ENCODE measurements around the gene SLN.

DNA sequence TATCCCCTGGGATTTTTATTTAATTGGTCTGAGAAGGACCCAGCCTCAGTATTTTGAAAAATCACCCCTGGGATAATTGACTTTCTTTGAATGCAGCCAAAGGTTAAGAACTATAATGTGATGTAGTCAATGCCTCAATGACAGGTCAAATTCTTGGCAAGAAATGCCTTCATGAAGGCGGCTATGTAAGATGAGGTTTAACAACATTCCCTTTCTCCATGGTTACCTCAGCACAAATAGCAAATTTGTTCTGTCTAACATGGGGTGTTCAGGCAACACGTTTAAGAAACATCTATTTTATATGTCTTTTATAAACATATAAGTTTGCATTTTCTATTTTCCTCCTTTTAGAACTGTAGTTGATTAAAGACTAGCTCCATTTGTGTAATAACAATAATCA is 5.3 kb downstream of the SLN start:
- TF ChIP-seq POLR2A (IDR thresholded peaks at IDR 0.05) (no peak), CTCF (IDR thresholded peaks at IDR 0.05) (no peak)

All from ovary (tissue), 3 donors.